HCEC 1CT (cell line): ENCODE results near the gene SOD1.
"Not testable (repeated sequence)": the region's sequence is repeated elsewhere in the genome, so short reads cannot be mapped to it uniquely, and the experiment has no call there.

Source experiments
- DNase-seq: peaks from one replicate; pipeline ENCODE4 v3.0.0-alpha.2; 2017

The SOD1 gene

GRCh38 chr21:31659536-31660258 is at the start of gene SOD1:
SOD1 (plus strand) TSS chr21:31659693; CDS start chr21:31659770, 77 bp downstream.
- peak; percentile 94 for DNase-seq

GRCh38 chr21:31611445-31611844 is 48.0 kb upstream of the SOD1 start:
- no peak for DNase-seq

- DNase-seq: no peak
Measured at GRCh38 chr21:31612894-31613785, 46.4 kb upstream of the SOD1 start.

GRCh38 chr21:31614705-31615104 is 44.8 kb upstream of the SOD1 start:
- no peak for DNase-seq

- no peak for DNase-seq
Measured at GRCh38 chr21:31616216-31616615, 43.3 kb upstream of the SOD1 start.

- no peak for DNase-seq
Measured at GRCh38 chr21:31618696-31619430, 40.6 kb upstream of the SOD1 start.

- no peak for DNase-seq
Measured at GRCh38 chr21:31622397-31622796, 37.1 kb upstream of the SOD1 start.

- DNase-seq: no peak
Measured at GRCh38 chr21:31623664-31624063, 35.8 kb upstream of the SOD1 start.

GRCh38 chr21:31624181-31624580 is 35.3 kb upstream of the SOD1 start:
- no peak for DNase-seq

- no peak for DNase-seq
Measured at GRCh38 chr21:31624961-31625491, 34.5 kb upstream of the SOD1 start.

- DNase-seq: peak; percentile 54
Measured at GRCh38 chr21:31629972-31630711, 29.4 kb upstream of the SOD1 start.

- not testable (repeated sequence) for DNase-seq
Measured at GRCh38 chr21:31631881-31632280, 27.6 kb upstream of the SOD1 start.

- no peak for DNase-seq
Measured at GRCh38 chr21:31634993-31635392, 24.5 kb upstream of the SOD1 start.

- no peak for DNase-seq
Measured at GRCh38 chr21:31636874-31637273, 22.6 kb upstream of the SOD1 start.

- DNase-seq: no peak
Measured at GRCh38 chr21:31641416-31641922, 18.0 kb upstream of the SOD1 start.

GRCh38 chr21:31644643-31645042 is 14.8 kb upstream of the SOD1 start:
- no peak for DNase-seq

- DNase-seq: no peak
Measured at GRCh38 chr21:31647650-31648049, 11.8 kb upstream of the SOD1 start.

GRCh38 chr21:31650930-31651329 is 8.6 kb upstream of the SOD1 start:
- no peak for DNase-seq

GRCh38 chr21:31651491-31651890 is 8.0 kb upstream of the SOD1 start:
- not testable (repeated sequence) for DNase-seq

GRCh38 chr21:31654340-31654739 is 5.2 kb upstream of the SOD1 start:
- no peak for DNase-seq

- not testable (repeated sequence) for DNase-seq
Measured at GRCh38 chr21:31654821-31655580, 4.5 kb upstream of the SOD1 start.
